ENCODE data around the gene C1orf185.
A peak's percentile ranks its signal among the peaks of the same experiment; 100 is the strongest.

The C1orf185 gene
- long read RNA-seq: 0 reads

- Histone ChIP-seq H3K27ac (replicated peaks) (no peak within 1 kb of the TSS), H3K4me3 (replicated peaks; ENCODE audit: insufficient read depth, low read length) (no peak within 1 kb of the TSS), H3K27me3 (ENCODE audit: insufficient read depth, poor library complexity, severe bottlenecking) (no peaks in the 10 kb centered on the region)
- no peak for DNase-seq (ENCODE audit: low read depth in 1 of 2, low spot score in 1 of 2)
- TF ChIP-seq SPI1 (IDR thresholded peaks at IDR 0.05; ENCODE audit: borderline replicate concordance, low read depth) (no peak), CTCF (IDR thresholded peaks at IDR 0.05; ENCODE audit: insufficient read depth, low read length) (no peak), POLR2AphosphoS5 (IDR thresholded peaks at IDR 0.05; ENCODE audit: low read depth) (no peak), REST (IDR thresholded peaks at IDR 0.05; ENCODE audit: insufficient replicate concordance, low read depth) (no peak), GABPA (IDR thresholded peaks at IDR 0.05; ENCODE audit: low read depth) (no peak)
Measured at GRCh38 chr1:51101976-51102375, at the start of gene C1orf185. C1orf185 (plus strand) TSS chr1:51102228; CDS start chr1:51102234, 6 bp downstream.

GRCh38 chr1:51058858-51059257, 43.2 kb upstream of the C1orf185 start:
- Histone ChIP-seq H3K27ac (replicated peaks) (no peak overlapping the region), H3K4me3 (replicated peaks; ENCODE audit: insufficient read depth, low read length) (no peak overlapping the region), H3K27me3 (ENCODE audit: insufficient read depth, poor library complexity, severe bottlenecking) (no peaks in the 10 kb centered on the region)
- DNase-seq (ENCODE audit: low read depth in 1 of 2, low spot score in 1 of 2): peak; percentile 7 to 33
- TF ChIP-seq CTCF (IDR thresholded peaks at IDR 0.05; ENCODE audit: insufficient read depth, low read length): peak; percentile 13
- TF ChIP-seq GABPA (IDR thresholded peaks at IDR 0.05; ENCODE audit: low read depth): no peak

GRCh38 chr1:51061231-51061918, 40.7 kb upstream of the C1orf185 start:
- Histone ChIP-seq H3K27me3 (ENCODE audit: insufficient read depth, poor library complexity, severe bottlenecking) (no peaks in the 10 kb centered on the region), H3K4me3 (replicated peaks; ENCODE audit: insufficient read depth, low read length) (no peak overlapping the region), H3K27ac (replicated peaks) (no peak overlapping the region)
- no peak for DNase-seq (ENCODE audit: low read depth in 1 of 2, low spot score in 1 of 2)
- TF ChIP-seq POLR2AphosphoS5 (IDR thresholded peaks at IDR 0.05; ENCODE audit: low read depth): no peak
- no peak for TF ChIP-seq CTCF (IDR thresholded peaks at IDR 0.05; ENCODE audit: insufficient read depth, low read length)
- TF ChIP-seq REST (IDR thresholded peaks at IDR 0.05; ENCODE audit: insufficient replicate concordance, low read depth): no peak
- TF ChIP-seq SPI1 (IDR thresholded peaks at IDR 0.05; ENCODE audit: borderline replicate concordance, low read depth): no peak
- no peak for TF ChIP-seq GABPA (IDR thresholded peaks at IDR 0.05; ENCODE audit: low read depth)

- TF ChIP-seq SPI1 (IDR thresholded peaks at IDR 0.05; ENCODE audit: borderline replicate concordance, low read depth) (no peak), REST (IDR thresholded peaks at IDR 0.05; ENCODE audit: insufficient replicate concordance, low read depth) (no peak), GABPA (IDR thresholded peaks at IDR 0.05; ENCODE audit: low read depth) (no peak), CTCF (IDR thresholded peaks at IDR 0.05; ENCODE audit: insufficient read depth, low read length) (no peak), POLR2AphosphoS5 (IDR thresholded peaks at IDR 0.05; ENCODE audit: low read depth) (no peak)
- no peaks in the 10 kb centered on the region for H3K27me3 ChIP-seq (ENCODE audit: insufficient read depth, poor library complexity, severe bottlenecking)
- H3K4me3 ChIP-seq (replicated peaks; ENCODE audit: insufficient read depth, low read length): no peak overlapping the region
- no peak for DNase-seq (ENCODE audit: low read depth in 1 of 2, low spot score in 1 of 2)
- no peak overlapping the region for H3K27ac ChIP-seq (replicated peaks)
Measured at GRCh38 chr1:51063121-51063520, 38.9 kb upstream of the C1orf185 start.

Data from HL-60 (cell line).